HEK293 (cell line): ENCODE data around the gene KRTAP5-2.

ENCODE experiments used
- CTCF ChIA-PET: fragments of 350-600 bp; formaldehyde crosslinking; extraction: SDS; loops from one replicate; lab custom pipeline; 2021; ENCODE audit warnings: antibody characterized with exemption; lab: Yijun Ruan, JAX
- POLR2A ChIA-PET: fragments of 300-600 bp; formaldehyde crosslinking; extraction: SDS; loops from one replicate; lab custom pipeline; 2020; ENCODE audit warnings: antibody characterized with exemption, inconsistent platforms; lab: Yijun Ruan, JAX
- H3K27ac ChIP-seq: fragments of 200-500 bp; sonication (Bioruptor generic); 2 replicates; pipeline ENCODE4 v1.5.1; 2014; ENCODE audit warnings: low read depth, low read length, control low read depth, inconsistent platforms; ENCODE audit errors: extremely low read depth
- H3K36me3 ChIP-seq, 2 experiments: fragments of 200-500 bp in 1 of 2; sonication (Bioruptor generic) in 1 of 2; 1 replicate in 1 of 2; 2 replicates in 1 of 2; pipeline ENCODE4 v1.5.1; 2014 to 2017; ENCODE audit warnings: inconsistent platforms in 2 of 2, low read length in 2 of 2; ENCODE audit not compliant: control insufficient read depth in 2 of 2, insufficient read depth in 1 of 2
- H3K4me1 ChIP-seq: fragments of 200-500 bp; sonication (Bioruptor generic); 2 replicates; pipeline ENCODE4 v1.5.1; 2014; ENCODE audit warnings: mild to moderate bottlenecking, low read length, inconsistent platforms; ENCODE audit not compliant: control insufficient read depth, insufficient read depth
- H3K4me3 ChIP-seq: 2 replicates; pipeline ENCODE4 v1.5.1; 2011; ENCODE audit warnings: low read depth, mild to moderate bottlenecking, control low read depth, low read length, moderate library complexity
- H3K9me3 ChIP-seq: fragments of 200-500 bp; sonication (Bioruptor generic); 2 replicates; pipeline ENCODE4 v1.5.1; 2014; ENCODE audit warnings: low read depth, low read length, inconsistent platforms; ENCODE audit not compliant: control insufficient read depth, insufficient read depth
- KLF1 ChIP-seq: fragments of 450-650 bp; formaldehyde crosslinking; IDR thresholded peaks from 2 replicates; pipeline ENCODE4 v1.5.1; 2016; ENCODE audit warnings: missing biosample characterization, missing genetic modification characterization
- KLF8 ChIP-seq: fragments of 450-650 bp; formaldehyde crosslinking; IDR thresholded peaks from 2 replicates; pipeline ENCODE4 v1.5.1; 2016; ENCODE audit warnings: missing biosample characterization, missing genetic modification characterization
- REPIN1 ChIP-seq: fragments of 450-650 bp; formaldehyde crosslinking; IDR thresholded peaks from 2 replicates; pipeline ENCODE4 v1.5.1; 2017; ENCODE audit warnings: missing biosample characterization, missing genetic modification characterization, low read depth
- SP3 ChIP-seq: fragments of 450-650 bp; formaldehyde crosslinking; IDR thresholded peaks from 2 replicates; pipeline ENCODE4 v1.5.1; 2016; ENCODE audit warnings: missing biosample characterization, missing genetic modification characterization
- ZBTB21 ChIP-seq: fragments of 450-650 bp; formaldehyde crosslinking; IDR thresholded peaks from 2 replicates; pipeline ENCODE4 v1.5.1; 2017; ENCODE audit warnings: missing biosample characterization, missing genetic modification characterization
- ZNF114 ChIP-seq: fragments of 450-650 bp; formaldehyde crosslinking; IDR thresholded peaks from 2 replicates; pipeline ENCODE4 v1.5.0; 2017; ENCODE audit warnings: missing biosample characterization, missing genetic modification characterization
- ZNF121 ChIP-seq: fragments of 450-650 bp; formaldehyde crosslinking; IDR thresholded peaks from 2 replicates; pipeline ENCODE4 v1.5.1; 2016; ENCODE audit warnings: missing biosample characterization, missing genetic modification characterization
- ZNF133 ChIP-seq: fragments of 450-650 bp; formaldehyde crosslinking; IDR thresholded peaks from 2 replicates; pipeline ENCODE4 v1.5.1; 2016; ENCODE audit warnings: missing biosample characterization, missing genetic modification characterization
- ZNF169 ChIP-seq: fragments of 450-650 bp; formaldehyde crosslinking; IDR thresholded peaks from 2 replicates; pipeline ENCODE4 v1.5.1; 2016; ENCODE audit warnings: missing biosample characterization, missing genetic modification characterization
- ZNF335 ChIP-seq: fragments of 450-650 bp; formaldehyde crosslinking; conservative IDR thresholded peaks from 2 replicates; pipeline ENCODE4 v1.5.1; 2016; ENCODE audit warnings: missing biosample characterization, missing genetic modification characterization
- ZNF426 ChIP-seq: fragments of 450-650 bp; formaldehyde crosslinking; IDR thresholded peaks from 2 replicates; pipeline ENCODE4 v1.5.1; 2017; ENCODE audit warnings: missing biosample characterization, missing genetic modification characterization, mild to moderate bottlenecking, inconsistent platforms, moderate library complexity
- ZNF48 ChIP-seq: fragments of 450-650 bp; formaldehyde crosslinking; IDR thresholded peaks from 2 replicates; pipeline ENCODE4 v1.5.1; 2016; ENCODE audit warnings: missing biosample characterization, missing genetic modification characterization
- ZNF529 ChIP-seq: fragments of 450-650 bp; formaldehyde crosslinking; IDR thresholded peaks from 2 replicates; pipeline ENCODE4 v1.5.1; 2017; ENCODE audit warnings: missing genetic modification characterization, missing biosample characterization; ENCODE audit not compliant: insufficient replicate concordance
- ZNF600 ChIP-seq: fragments of 450-650 bp; formaldehyde crosslinking; IDR thresholded peaks from 2 replicates; pipeline ENCODE4 v1.5.1; 2016; ENCODE audit warnings: missing biosample characterization, missing genetic modification characterization
- ZNF747 ChIP-seq: fragments of 450-650 bp; formaldehyde crosslinking; IDR thresholded peaks from 2 replicates; pipeline ENCODE4 v1.5.1; 2016; ENCODE audit warnings: missing biosample characterization, missing genetic modification characterization
- ZNF785 ChIP-seq: fragments of 450-650 bp; formaldehyde crosslinking; IDR thresholded peaks from 2 replicates; pipeline ENCODE4 v1.5.1; 2016; ENCODE audit warnings: missing biosample characterization, missing genetic modification characterization
- TF ChIP-seq, protein P1 (sequence below): sonication (generic); formaldehyde crosslinking; IDR thresholded peaks from 2 replicates; pipeline ENCODE4 v1.8.1; 2022; ENCODE audit warnings: mild to moderate bottlenecking, moderate library complexity, missing genetic modification reagents
- TF ChIP-seq, protein P2 (sequence below): fragments of 450-650 bp; IDR thresholded peaks from 2 replicates; pipeline ENCODE4 v1.5.1; 2018; ENCODE audit warnings: missing biosample characterization, missing genetic modification characterization
- TF ChIP-seq, protein P3 (sequence below): fragments of 450-650 bp; formaldehyde crosslinking; IDR thresholded peaks from 2 replicates; pipeline ENCODE4 v1.5.1; 2016; ENCODE audit warnings: missing biosample characterization, missing genetic modification characterization
- TF ChIP-seq, protein P4 (sequence below): fragments of 450-650 bp; formaldehyde crosslinking; IDR thresholded peaks from 2 replicates; pipeline ENCODE4 v1.5.1; 2016; ENCODE audit warnings: missing biosample characterization, missing genetic modification characterization
- TF ChIP-seq, protein P5 (sequence below): fragments of 450-650 bp; formaldehyde crosslinking; IDR thresholded peaks from 2 replicates; pipeline ENCODE4 v1.5.1; 2016; ENCODE audit warnings: missing biosample characterization, missing genetic modification characterization
- TF ChIP-seq, protein P6 (sequence below): fragments of 450-650 bp; formaldehyde crosslinking; IDR thresholded peaks from 2 replicates; pipeline ENCODE4 v1.5.1; 2016; ENCODE audit warnings: missing biosample characterization, missing genetic modification characterization

KRTAP5-2 gene

DNA sequence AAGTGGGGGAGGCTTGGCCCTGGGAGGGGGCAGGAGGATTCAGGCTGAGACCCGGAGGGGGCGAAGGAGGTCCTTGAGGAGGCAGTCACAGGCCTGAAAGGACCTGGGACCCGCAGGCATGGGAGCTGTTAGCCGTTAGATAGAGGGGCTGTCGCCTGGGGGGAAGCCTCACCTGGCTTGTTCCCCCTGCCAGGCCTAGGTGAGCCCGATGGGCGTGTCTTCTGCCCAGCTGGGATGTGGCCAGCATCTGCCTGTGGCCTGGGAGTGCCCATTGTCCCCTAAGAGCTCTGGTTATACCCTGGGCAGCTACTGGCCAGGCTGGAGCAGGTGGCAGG lies 24.2 kb downstream of the KRTAP5-2 start (continued):
- TF ChIP-seq SP3 (tag by site-specific recombination) = peak; percentile 43; the same call in 1 of the 2 replicates
- no peak for TF ChIP-seq ZNF426 (tag by site-specific recombination)

DNA sequence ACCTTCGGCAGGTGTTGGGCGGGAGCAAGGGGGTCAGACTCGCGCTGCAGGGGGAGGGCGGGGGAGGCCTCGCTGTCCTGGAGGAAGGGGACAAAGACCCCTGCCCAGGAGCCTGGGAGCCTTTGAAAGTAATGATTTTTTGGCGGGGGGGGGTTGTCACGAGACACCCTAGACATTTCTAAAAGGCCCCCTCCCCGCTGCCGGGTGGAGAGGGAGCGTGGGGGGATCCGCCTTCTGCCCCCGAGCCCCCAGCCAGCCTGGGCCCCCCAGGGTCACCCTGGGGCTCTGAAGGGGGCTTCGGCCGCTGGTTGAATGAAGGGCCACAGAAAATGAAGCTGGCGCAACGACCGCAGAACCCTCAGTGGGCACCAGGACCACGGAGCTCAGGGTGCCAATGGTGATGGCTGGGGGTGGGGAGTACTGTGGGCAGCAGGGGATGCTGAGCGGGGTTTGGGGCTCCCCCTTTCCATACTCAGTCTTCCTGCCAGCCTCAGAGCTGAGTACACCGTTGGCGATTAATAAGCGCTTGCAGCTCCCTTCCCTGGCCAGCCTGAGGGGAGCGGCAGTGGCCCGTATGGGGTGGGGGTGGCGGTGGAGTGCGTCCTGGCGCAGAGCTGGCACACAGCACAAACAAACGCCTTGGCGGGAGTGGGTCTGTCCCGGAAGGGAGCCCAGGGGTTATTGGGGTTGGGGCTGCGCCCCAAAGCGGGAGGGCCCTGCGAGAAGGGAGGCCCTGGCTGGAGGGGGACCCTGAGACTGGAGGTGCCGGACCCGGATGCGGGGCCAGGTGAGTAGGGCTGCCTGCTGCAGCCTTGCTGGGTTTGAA lies 24.8 kb downstream of the KRTAP5-2 start:
- ChIA-PET POLR2A (interaction anchor here (1.3 to 2.7 kb wide), 3 partner anchors 9 to 32 kb away, joined by 3 to 24 read pairs (median 5); no protein-coding TSS in a partner anchor), CTCF (interaction anchor here (1.2 to 3.4 kb wide), 9 partner anchors 9 to 59 kb away, joined by 3 to 138 read pairs (median 10); no protein-coding TSS in a partner anchor)
- Histone ChIP-seq H3K27ac (no peak overlapping the region), H3K36me3 (peaks cover 0 to 6% of the 10 kb centered on the region in 2 experiments; a peak in 1 of 3 replicates), H3K4me3 (peak overlapping the region; percentile 75), H3K4me1 (no peaks in the 10 kb centered on the region; the same call in 1 of the 2 replicates), H3K9me3 (no peaks in the 10 kb centered on the region)
- TF ChIP-seq, protein P1, sequence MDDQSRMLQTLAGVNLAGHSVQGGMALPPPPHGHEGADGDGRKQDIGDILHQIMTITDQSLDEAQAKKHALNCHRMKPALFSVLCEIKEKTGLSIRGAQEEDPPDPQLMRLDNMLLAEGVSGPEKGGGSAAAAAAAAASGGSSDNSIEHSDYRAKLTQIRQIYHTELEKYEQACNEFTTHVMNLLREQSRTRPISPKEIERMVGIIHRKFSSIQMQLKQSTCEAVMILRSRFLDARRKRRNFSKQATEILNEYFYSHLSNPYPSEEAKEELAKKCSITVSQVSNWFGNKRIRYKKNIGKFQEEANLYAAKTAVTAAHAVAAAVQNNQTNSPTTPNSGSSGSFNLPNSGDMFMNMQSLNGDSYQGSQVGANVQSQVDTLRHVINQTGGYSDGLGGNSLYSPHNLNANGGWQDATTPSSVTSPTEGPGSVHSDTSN = no peak
- TF ChIP-seq, protein P2, sequence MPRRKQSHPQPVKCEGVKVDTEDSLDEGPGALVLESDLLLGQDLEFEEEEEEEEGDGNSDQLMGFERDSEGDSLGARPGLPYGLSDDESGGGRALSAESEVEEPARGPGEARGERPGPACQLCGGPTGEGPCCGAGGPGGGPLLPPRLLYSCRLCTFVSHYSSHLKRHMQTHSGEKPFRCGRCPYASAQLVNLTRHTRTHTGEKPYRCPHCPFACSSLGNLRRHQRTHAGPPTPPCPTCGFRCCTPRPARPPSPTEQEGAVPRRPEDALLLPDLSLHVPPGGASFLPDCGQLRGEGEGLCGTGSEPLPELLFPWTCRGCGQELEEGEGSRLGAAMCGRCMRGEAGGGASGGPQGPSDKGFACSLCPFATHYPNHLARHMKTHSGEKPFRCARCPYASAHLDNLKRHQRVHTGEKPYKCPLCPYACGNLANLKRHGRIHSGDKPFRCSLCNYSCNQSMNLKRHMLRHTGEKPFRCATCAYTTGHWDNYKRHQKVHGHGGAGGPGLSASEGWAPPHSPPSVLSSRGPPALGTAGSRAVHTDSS = no peak
- TF ChIP-seq ZNF169 (tag by site-specific recombination) (no peak), ZBTB21 (no peak), ZNF133 (tag by site-specific recombination) (no peak), KLF1 (peak; percentile 35; the same call in 1 of the 2 replicates), ZNF747 (tag by site-specific recombination) (no peak), ZNF529 (tag by site-specific recombination) (no peak), ZNF600 (peak; percentile 65), ZNF114 (tag by site-specific recombination) (no peak), KLF8 (tag by site-specific recombination) (peak; percentile 11; the same call in 1 of the 2 replicates), ZNF121 (tag by site-specific recombination) (0 out of 2 replicates have a peak, but pooled peaks have one; percentile 10), ZNF48 (tag by site-specific recombination) (no peak), ZNF335 (tag by site-specific recombination) (0 out of 2 replicates have a peak, but pooled peaks have one; percentile 31), ZNF785 (no peak), REPIN1 (tag by site-specific recombination) (no peak)
- TF ChIP-seq, protein P3, sequence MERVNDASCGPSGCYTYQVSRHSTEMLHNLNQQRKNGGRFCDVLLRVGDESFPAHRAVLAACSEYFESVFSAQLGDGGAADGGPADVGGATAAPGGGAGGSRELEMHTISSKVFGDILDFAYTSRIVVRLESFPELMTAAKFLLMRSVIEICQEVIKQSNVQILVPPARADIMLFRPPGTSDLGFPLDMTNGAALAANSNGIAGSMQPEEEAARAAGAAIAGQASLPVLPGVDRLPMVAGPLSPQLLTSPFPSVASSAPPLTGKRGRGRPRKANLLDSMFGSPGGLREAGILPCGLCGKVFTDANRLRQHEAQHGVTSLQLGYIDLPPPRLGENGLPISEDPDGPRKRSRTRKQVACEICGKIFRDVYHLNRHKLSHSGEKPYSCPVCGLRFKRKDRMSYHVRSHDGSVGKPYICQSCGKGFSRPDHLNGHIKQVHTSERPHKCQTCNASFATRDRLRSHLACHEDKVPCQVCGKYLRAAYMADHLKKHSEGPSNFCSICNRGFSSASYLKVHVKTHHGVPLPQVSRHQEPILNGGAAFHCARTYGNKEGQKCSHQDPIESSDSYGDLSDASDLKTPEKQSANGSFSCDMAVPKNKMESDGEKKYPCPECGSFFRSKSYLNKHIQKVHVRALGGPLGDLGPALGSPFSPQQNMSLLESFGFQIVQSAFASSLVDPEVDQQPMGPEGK (tag by site-specific recombination) = peak; percentile 84
- TF ChIP-seq, protein P4, sequence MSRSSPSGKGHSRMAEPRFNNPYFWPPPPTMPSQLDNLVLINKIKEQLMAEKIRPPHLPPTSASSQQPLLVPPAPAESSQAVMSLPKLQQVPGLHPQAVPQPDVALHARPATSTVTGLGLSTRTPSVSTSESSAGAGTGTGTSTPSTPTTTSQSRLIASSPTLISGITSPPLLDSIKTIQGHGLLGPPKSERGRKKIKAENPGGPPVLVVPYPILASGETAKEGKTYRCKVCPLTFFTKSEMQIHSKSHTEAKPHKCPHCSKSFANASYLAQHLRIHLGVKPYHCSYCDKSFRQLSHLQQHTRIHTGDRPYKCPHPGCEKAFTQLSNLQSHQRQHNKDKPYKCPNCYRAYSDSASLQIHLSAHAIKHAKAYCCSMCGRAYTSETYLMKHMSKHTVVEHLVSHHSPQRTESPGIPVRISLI = no peak
- TF ChIP-seq, protein P5, sequence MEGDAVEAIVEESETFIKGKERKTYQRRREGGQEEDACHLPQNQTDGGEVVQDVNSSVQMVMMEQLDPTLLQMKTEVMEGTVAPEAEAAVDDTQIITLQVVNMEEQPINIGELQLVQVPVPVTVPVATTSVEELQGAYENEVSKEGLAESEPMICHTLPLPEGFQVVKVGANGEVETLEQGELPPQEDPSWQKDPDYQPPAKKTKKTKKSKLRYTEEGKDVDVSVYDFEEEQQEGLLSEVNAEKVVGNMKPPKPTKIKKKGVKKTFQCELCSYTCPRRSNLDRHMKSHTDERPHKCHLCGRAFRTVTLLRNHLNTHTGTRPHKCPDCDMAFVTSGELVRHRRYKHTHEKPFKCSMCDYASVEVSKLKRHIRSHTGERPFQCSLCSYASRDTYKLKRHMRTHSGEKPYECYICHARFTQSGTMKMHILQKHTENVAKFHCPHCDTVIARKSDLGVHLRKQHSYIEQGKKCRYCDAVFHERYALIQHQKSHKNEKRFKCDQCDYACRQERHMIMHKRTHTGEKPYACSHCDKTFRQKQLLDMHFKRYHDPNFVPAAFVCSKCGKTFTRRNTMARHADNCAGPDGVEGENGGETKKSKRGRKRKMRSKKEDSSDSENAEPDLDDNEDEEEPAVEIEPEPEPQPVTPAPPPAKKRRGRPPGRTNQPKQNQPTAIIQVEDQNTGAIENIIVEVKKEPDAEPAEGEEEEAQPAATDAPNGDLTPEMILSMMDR (tag by site-specific recombination) = no peak
- TF ChIP-seq, protein P6, sequence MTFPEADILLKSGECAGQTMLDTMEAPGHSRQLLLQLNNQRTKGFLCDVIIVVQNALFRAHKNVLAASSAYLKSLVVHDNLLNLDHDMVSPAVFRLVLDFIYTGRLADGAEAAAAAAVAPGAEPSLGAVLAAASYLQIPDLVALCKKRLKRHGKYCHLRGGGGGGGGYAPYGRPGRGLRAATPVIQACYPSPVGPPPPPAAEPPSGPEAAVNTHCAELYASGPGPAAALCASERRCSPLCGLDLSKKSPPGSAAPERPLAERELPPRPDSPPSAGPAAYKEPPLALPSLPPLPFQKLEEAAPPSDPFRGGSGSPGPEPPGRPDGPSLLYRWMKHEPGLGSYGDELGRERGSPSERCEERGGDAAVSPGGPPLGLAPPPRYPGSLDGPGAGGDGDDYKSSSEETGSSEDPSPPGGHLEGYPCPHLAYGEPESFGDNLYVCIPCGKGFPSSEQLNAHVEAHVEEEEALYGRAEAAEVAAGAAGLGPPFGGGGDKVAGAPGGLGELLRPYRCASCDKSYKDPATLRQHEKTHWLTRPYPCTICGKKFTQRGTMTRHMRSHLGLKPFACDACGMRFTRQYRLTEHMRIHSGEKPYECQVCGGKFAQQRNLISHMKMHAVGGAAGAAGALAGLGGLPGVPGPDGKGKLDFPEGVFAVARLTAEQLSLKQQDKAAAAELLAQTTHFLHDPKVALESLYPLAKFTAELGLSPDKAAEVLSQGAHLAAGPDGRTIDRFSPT (tag by site-specific recombination) = peak; percentile 84
